KMS-11 (cell line): Measurements from ENCODE around the gene GFAP.
A peak's percentile ranks its signal among the peaks of the same experiment; 100 is the strongest.

Experiments used
- H2AFZ ChIP-seq: fragments of 200-600 bp; sonication (generic); 2 replicates; pipeline ENCODE4 v1.6.1; 2016; ENCODE audit warnings: antibody characterized with exemption, mixed run types, low read depth
- H3K27ac ChIP-seq: fragments of 200-600 bp; sonication (generic); 2 replicates; pipeline ENCODE4 v1.6.1; 2016; ENCODE audit warnings: mild to moderate bottlenecking, mixed run types
- H3K27me3 ChIP-seq: fragments of 200-600 bp; sonication (generic); 2 replicates; pipeline ENCODE4 v1.6.1; 2017; ENCODE audit warnings: mild to moderate bottlenecking, low read depth, mixed run types, moderate library complexity; ENCODE audit not compliant: insufficient read depth
- H3K36me3 ChIP-seq: fragments of 200-600 bp; sonication (generic); 2 replicates; pipeline ENCODE4 v1.6.1; 2017; ENCODE audit warnings: mild to moderate bottlenecking, mixed run types; ENCODE audit not compliant: insufficient read depth
- H3K4me1 ChIP-seq: fragments of 200-600 bp; sonication (generic); 2 replicates; pipeline ENCODE4 v1.6.1; 2016; ENCODE audit warnings: mild to moderate bottlenecking, low read depth, mixed run types; ENCODE audit not compliant: poor library complexity, severe bottlenecking
- H3K4me2 ChIP-seq: fragments of 200-600 bp; sonication (generic); 2 replicates; pipeline ENCODE4 v1.7.0; 2016; ENCODE audit warnings: mild to moderate bottlenecking, mixed run types
- H3K4me3 ChIP-seq: fragments of 200-600 bp; sonication (generic); IDR thresholded peaks from 2 replicates; pipeline ENCODE4 v1.6.1; 2017; ENCODE audit warnings: low read depth, low read length, mixed read lengths; ENCODE audit not compliant: insufficient read depth
- H3K79me2 ChIP-seq: fragments of 200-600 bp; sonication (generic); 2 replicates; pipeline ENCODE4 v1.6.1; 2016; ENCODE audit warnings: low read depth, mixed run types; ENCODE audit not compliant: insufficient read depth
- H3K9ac ChIP-seq: fragments of 200-600 bp; sonication (generic); 2 replicates; pipeline ENCODE4 v1.6.1; 2016; ENCODE audit warnings: mild to moderate bottlenecking, mixed run types
- H4K20me1 ChIP-seq: fragments of 200-600 bp; sonication (generic); 2 replicates; pipeline ENCODE4 v1.6.1; 2016; ENCODE audit warnings: mild to moderate bottlenecking, mixed run types; ENCODE audit not compliant: insufficient read depth
- CTCF ChIP-seq: fragments of 200-600 bp; sonication (generic); conservative IDR thresholded peaks from 2 replicates; pipeline ENCODE4 v1.6.1; 2017; ENCODE audit warnings: low read depth, mild to moderate bottlenecking, antibody characterized with exemption, low read length, moderate library complexity, mixed read lengths

GFAP gene

DNA sequence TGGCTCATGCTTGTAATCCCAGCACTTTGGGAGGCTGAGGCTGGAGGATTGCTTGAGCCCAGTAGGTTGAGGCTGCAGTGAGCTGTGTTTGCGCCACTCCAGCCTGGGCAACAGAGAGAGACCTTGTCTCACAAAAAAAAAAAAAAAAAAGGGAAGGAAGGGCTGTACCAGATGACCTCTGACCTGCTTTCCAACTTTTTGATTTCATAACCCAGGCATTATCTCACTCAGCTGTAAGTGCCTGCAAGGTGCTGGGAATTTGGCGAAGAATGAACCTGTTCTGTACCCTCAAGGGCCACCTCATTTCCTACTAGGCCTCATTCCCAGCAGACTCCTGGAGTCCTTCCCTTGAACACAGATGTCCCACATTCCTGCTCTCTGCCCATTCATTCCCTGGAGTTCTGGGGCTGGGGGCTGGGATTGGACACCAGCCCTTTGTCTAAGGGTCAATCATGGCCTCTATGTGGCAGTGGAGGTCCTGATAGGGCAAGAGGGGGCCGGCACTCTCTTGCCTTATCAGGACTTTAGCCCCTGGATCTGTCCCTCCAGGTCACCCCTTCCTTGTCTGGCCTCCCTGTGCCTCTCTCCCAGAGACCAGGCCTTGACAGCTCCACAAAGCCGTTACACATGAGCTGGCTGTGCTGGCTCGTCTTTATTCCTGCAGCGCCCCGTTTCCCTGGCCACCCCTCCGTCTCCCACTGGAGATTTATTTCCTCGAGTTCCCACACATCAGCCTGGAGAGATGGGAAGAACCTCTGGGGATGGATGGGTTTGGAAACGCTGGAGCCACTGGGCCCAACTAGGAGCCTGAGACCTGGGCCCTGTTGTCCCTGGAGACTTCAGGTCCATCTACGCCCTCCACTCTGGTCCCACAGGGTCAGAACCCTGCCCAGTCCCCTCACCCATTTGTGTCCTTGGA is 821 bp upstream of the GFAP start:
- TF ChIP-seq CTCF: no peak
- peaks cover 9% of the 10 kb centered on the region for H3K4me1 ChIP-seq
- H3K27me3 ChIP-seq: peaks cover 34% of the 10 kb centered on the region
- H3K9ac ChIP-seq: no peak overlapping the region
- no peak overlapping the region for H3K4me2 ChIP-seq
- no peaks in the 10 kb centered on the region for H3K36me3 ChIP-seq
- no peaks in the 10 kb centered on the region for H3K79me2 ChIP-seq
- H2AFZ ChIP-seq: no peak overlapping the region
- no peak overlapping the region for H3K4me3 ChIP-seq
- H3K27ac ChIP-seq: no peak overlapping the region
- no peaks in the 10 kb centered on the region for H4K20me1 ChIP-seq

GRCh38 chr17:44914698-44915271 is 515 bp downstream of the GFAP start:
- TF ChIP-seq CTCF: no peak
- no peaks in the 10 kb centered on the region for H3K79me2 ChIP-seq
- peaks cover 28% of the 10 kb centered on the region for H3K27me3 ChIP-seq
- H2AFZ ChIP-seq: no peak overlapping the region
- no peak overlapping the region for H3K27ac ChIP-seq
- H3K36me3 ChIP-seq: no peaks in the 10 kb centered on the region
- no peaks in the 10 kb centered on the region for H4K20me1 ChIP-seq
- no peak overlapping the region for H3K4me2 ChIP-seq
- H3K4me3 ChIP-seq: no peak overlapping the region
- peaks cover 2% of the 10 kb centered on the region for H3K4me1 ChIP-seq
- no peak overlapping the region for H3K9ac ChIP-seq

DNA sequence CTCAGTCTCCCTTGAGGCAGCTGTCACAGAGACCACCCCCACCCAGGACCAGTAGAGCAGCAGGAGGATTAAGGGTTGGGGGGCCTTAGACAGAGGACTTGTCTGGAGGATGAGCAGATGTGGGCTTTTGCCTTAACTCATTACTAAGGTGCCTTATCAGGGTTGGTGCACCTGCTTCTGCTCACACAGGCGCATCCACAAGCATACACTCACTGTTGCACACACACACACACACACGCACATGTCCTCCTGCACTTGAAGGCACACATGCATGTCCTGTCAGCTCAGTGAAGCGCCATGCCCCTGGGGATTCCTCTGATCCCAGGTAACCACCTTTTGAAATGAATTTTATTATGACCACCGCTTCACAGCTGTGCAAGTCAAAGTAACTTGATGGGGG is 1.2 kb downstream of the GFAP start:
- Histone ChIP-seq H2AFZ (no peak overlapping the region), H3K4me3 (no peak overlapping the region), H3K4me2 (no peak overlapping the region), H3K9ac (no peak overlapping the region), H4K20me1 (no peaks in the 10 kb centered on the region), H3K27me3 (peaks cover 28% of the 10 kb centered on the region), H3K36me3 (no peaks in the 10 kb centered on the region), H3K4me1 (no peaks in the 10 kb centered on the region), H3K79me2 (no peaks in the 10 kb centered on the region), H3K27ac (no peak overlapping the region)
- TF ChIP-seq CTCF: no peak

DNA sequence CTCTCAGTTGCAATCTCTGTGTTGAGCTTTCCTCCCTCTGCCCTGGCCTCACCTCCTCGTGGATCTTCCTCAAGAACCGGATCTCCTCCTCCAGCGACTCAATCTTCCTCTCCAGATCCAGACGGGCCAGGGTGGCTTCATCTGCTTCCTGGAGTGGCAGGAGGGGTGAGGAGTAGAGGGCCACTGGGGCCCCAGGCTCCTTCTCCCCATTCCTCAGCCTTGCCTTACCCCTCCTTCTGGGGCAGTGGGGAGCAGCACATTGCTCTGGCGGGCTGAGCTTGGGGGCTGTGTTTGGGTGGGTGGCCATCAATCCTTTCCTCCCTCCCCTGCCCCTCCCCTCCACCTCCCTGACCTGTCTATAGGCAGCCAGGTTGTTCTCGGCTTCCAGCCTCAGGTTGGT is 1.6 kb downstream of the GFAP start:
- Histone ChIP-seq H3K4me1 (no peaks in the 10 kb centered on the region), H3K27me3 (peaks cover 28% of the 10 kb centered on the region), H3K79me2 (no peaks in the 10 kb centered on the region), H2AFZ (peak overlapping the region; percentile 23; the same call in 1 of the 2 replicates), H3K9ac (no peak overlapping the region), H3K4me2 (no peak overlapping the region), H3K4me3 (no peak overlapping the region), H4K20me1 (no peaks in the 10 kb centered on the region), H3K27ac (no peak overlapping the region), H3K36me3 (no peaks in the 10 kb centered on the region)
- TF ChIP-seq CTCF: no peak
